GM12878 (cell line): ENCODE measurements around the gene SPATA16. TPM values are rescaled to one million over a fixed set of nuclear protein-coding genes. Genes with fewer than 3 reads are reported as not detected.

Experiments used
- BHLHE40 ChIP-seq, 2 experiments: fragments of 450-650 bp in 1 of 2; IDR thresholded peaks; 2 replicates each; pipeline ENCODE4 v1.6.1; 2011 to 2017; ENCODE audit warnings: low read depth in 2 of 2, borderline replicate concordance in 1 of 2, improper control_type of control experiment in 1 of 2, low read length in 1 of 2, mild to moderate bottlenecking in 1 of 2
- CBX5 ChIP-seq: sonication (generic); IDR thresholded peaks from 2 replicates; pipeline ENCODE4 v1.6.1; 2016; ENCODE audit warnings: low read depth, moderate library complexity, mild to moderate bottlenecking, inconsistent platforms
- MYB ChIP-seq: fragments of 150-350 bp; IDR thresholded peaks from 2 replicates; pipeline ENCODE4 v1.6.1; 2014; ENCODE audit warnings: mild to moderate bottlenecking, low read depth, low read length, borderline replicate concordance
- RAD21 ChIP-seq: IDR thresholded peaks from 2 replicates; pipeline ENCODE4 v1.6.1; 2011; ENCODE audit warnings: mild to moderate bottlenecking, low read depth, low read length, moderate library complexity; ENCODE audit not compliant: insufficient read depth
- SUZ12 ChIP-seq: fragments of 200-600 bp; sonication (generic); IDR thresholded peaks from one replicate; pipeline ENCODE4 v1.6.1; 2018; ENCODE audit warnings: antibody characterized with exemption, mild to moderate bottlenecking; ENCODE audit not compliant: unreplicated experiment
- ZNF274 ChIP-seq: IDR thresholded peaks from one replicate; pipeline ENCODE4 v1.8.0; 2011; ENCODE audit not compliant: insufficient read length, insufficient read depth
- polyA plus RNA-seq, 11 experiments: library from polyadenylated mRNA; depleted of rRNA in 4 of 11; unstranded in 6 of 11; stranded (reverse) in 5 of 11; fragments of >200 nt; fragmentation: Nextera tagmentation in 4 of 11; fragmentation: Illumina TruSeq in 1 of 11; extraction: Ambion mirVana in 4 of 11; extraction: Trizol in 1 of 11; gene quantifications; 1 replicate in 1 of 11; 2 replicates in 10 of 11; pipeline versions ENCODE4 v1.2.1 to v1.2.3, GENCODE V29; 2011 to 2016; ENCODE audit warnings: inconsistent platforms in 2 of 11, missing spikeins in 2 of 11, low read depth in 1 of 11
- total RNA-seq, 4 experiments: library from RNA; depleted of rRNA in 3 of 4; stranded (reverse); fragments of >200 nt in 3 of 4; fragmentation: Illumina TruSeq in 1 of 4; extraction: Trizol in 1 of 4; gene quantifications; 2 replicates each; pipeline versions ENCODE4 v1.2.1 to v1.2.3, GENCODE V29; 2013 to 2021
- TF ChIP-seq, protein P1 (sequence below): fragments of 450-650 bp; formaldehyde crosslinking; IDR thresholded peaks from 2 replicates; pipeline ENCODE4 v1.4.0; 2020; ENCODE audit warnings: mild to moderate bottlenecking, moderate library complexity
- TF ChIP-seq, protein P2 (sequence below): IDR thresholded peaks from 2 replicates; pipeline ENCODE4 v1.6.1; 2011; ENCODE audit warnings: mild to moderate bottlenecking, low read depth, low read length, moderate library complexity; ENCODE audit not compliant: insufficient replicate concordance
- TF ChIP-seq, protein P3 (sequence below): IDR thresholded peaks from 2 replicates; pipeline ENCODE4 v1.6.1; 2011; ENCODE audit warnings: low read depth, low read length, improper control_type of control experiment, borderline replicate concordance
- TF ChIP-seq, protein P4 (sequence below): fragments of 450-650 bp; formaldehyde crosslinking; IDR thresholded peaks from 2 replicates; pipeline ENCODE4 v1.4.0; 2022; ENCODE audit warnings: mild to moderate bottlenecking, moderate library complexity
- TF ChIP-seq, protein P5 (sequence below): IDR thresholded peaks from 2 replicates; pipeline ENCODE4 v1.6.1; 2012; ENCODE audit warnings: low read length, inconsistent platforms

SPATA16 gene
- total and polyA plus RNA-seq, 10 of the 15 experiments (the other 5 are each of a cell fraction or from before 2014, with no cell fraction given): 0.04 TPM; not detected in 9

DNA sequence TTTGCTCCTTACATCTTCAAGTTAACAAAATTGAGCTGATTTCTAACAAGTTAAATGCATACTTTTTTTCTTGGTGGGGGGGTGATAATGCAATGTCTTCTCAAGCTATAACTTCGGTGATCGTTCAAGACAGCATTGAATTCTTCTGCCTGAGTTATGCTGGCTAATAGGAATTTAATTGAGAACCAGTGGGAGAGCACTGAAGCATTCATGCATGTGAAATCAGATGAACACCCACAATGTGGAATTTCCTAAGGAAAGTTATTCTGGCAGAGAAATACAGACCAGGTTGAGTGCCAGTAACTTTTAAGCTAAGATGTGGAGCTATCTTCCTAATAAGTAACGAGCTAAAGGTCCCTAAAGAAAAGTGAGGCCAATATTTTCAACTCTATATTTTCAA is 3.0 kb downstream of the SPATA16 start (continued):
- TF ChIP-seq, protein P1, sequence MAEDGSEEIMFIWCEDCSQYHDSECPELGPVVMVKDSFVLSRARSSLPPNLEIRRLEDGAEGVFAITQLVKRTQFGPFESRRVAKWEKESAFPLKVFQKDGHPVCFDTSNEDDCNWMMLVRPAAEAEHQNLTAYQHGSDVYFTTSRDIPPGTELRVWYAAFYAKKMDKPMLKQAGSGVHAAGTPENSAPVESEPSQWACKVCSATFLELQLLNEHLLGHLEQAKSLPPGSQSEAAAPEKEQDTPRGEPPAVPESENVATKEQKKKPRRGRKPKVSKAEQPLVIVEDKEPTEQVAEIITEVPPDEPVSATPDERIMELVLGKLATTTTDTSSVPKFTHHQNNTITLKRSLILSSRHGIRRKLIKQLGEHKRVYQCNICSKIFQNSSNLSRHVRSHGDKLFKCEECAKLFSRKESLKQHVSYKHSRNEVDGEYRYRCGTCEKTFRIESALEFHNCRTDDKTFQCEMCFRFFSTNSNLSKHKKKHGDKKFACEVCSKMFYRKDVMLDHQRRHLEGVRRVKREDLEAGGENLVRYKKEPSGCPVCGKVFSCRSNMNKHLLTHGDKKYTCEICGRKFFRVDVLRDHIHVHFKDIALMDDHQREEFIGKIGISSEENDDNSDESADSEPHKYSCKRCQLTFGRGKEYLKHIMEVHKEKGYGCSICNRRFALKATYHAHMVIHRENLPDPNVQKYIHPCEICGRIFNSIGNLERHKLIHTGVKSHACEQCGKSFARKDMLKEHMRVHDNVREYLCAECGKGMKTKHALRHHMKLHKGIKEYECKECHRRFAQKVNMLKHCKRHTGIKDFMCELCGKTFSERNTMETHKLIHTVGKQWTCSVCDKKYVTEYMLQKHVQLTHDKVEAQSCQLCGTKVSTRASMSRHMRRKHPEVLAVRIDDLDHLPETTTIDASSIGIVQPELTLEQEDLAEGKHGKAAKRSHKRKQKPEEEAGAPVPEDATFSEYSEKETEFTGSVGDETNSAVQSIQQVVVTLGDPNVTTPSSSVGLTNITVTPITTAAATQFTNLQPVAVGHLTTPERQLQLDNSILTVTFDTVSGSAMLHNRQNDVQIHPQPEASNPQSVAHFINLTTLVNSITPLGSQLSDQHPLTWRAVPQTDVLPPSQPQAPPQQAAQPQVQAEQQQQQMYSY: no peak
- TF ChIP-seq SUZ12 (no peak), MYB (no peak), CBX5 (no peak), RAD21 (no peak), ZNF274 (no peak), BHLHE40 (IDR thresholded peaks at IDR 0.05; ENCODE audit: borderline replicate concordance in 1 of 2, low read depth in 2 of 2, low read length in 1 of 2) (no peak)
- TF ChIP-seq, protein P2, sequence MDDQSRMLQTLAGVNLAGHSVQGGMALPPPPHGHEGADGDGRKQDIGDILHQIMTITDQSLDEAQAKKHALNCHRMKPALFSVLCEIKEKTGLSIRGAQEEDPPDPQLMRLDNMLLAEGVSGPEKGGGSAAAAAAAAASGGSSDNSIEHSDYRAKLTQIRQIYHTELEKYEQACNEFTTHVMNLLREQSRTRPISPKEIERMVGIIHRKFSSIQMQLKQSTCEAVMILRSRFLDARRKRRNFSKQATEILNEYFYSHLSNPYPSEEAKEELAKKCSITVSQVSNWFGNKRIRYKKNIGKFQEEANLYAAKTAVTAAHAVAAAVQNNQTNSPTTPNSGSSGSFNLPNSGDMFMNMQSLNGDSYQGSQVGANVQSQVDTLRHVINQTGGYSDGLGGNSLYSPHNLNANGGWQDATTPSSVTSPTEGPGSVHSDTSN: no peak
- TF ChIP-seq, protein P3, sequence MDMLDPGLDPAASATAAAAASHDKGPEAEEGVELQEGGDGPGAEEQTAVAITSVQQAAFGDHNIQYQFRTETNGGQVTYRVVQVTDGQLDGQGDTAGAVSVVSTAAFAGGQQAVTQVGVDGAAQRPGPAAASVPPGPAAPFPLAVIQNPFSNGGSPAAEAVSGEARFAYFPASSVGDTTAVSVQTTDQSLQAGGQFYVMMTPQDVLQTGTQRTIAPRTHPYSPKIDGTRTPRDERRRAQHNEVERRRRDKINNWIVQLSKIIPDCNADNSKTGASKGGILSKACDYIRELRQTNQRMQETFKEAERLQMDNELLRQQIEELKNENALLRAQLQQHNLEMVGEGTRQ: no peak
- TF ChIP-seq, protein P4, sequence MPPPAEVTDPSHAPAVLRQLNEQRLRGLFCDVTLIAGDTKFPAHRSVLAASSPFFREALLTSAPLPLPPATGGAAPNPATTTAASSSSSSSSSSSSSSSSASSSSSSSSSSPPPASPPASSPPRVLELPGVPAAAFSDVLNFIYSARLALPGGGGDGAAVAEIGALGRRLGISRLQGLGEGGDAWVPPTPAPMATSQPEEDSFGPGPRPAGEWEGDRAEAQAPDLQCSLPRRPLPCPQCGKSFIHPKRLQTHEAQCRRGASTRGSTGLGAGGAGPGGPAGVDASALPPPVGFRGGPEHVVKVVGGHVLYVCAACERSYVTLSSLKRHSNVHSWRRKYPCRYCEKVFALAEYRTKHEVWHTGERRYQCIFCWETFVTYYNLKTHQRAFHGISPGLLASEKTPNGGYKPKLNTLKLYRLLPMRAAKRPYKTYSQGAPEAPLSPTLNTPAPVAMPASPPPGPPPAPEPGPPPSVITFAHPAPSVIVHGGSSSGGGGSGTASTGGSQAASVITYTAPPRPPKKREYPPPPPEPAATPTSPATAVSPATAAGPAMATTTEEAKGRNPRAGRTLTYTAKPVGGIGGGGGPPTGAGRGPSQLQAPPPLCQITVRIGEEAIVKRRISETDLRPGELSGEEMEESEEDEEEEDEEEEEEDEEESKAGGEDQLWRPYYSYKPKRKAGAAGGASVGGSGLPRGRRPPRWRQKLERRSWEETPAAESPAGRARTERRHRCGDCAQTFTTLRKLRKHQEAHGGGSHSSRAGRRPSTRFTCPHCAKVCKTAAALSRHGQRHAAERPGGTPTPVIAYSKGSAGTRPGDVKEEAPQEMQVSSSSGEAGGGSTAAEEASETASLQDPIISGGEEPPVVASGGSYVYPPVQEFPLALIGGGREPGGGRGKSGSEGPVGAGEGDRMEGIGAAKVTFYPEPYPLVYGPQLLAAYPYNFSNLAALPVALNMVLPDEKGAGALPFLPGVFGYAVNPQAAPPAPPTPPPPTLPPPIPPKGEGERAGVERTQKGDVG: no peak
- TF ChIP-seq, protein P5, sequence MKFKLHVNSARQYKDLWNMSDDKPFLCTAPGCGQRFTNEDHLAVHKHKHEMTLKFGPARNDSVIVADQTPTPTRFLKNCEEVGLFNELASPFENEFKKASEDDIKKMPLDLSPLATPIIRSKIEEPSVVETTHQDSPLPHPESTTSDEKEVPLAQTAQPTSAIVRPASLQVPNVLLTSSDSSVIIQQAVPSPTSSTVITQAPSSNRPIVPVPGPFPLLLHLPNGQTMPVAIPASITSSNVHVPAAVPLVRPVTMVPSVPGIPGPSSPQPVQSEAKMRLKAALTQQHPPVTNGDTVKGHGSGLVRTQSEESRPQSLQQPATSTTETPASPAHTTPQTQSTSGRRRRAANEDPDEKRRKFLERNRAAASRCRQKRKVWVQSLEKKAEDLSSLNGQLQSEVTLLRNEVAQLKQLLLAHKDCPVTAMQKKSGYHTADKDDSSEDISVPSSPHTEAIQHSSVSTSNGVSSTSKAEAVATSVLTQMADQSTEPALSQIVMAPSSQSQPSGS: no peak
